Keratinocyte (primary cell): ENCODE measurements around the gene NATD1.
A peak's percentile ranks its signal among the peaks of the same experiment; 100 is the strongest.

Source experiments
- EZH2 ChIP-seq: IDR thresholded peaks from one replicate; pipeline ENCODE4 v1.6.1; 2012; ENCODE audit warnings: inconsistent platforms, mild to moderate bottlenecking, low read length, moderate library complexity
- TF ChIP-seq, protein P1 (sequence below), 3 experiments: IDR thresholded peaks in 1 of 3; conservative IDR thresholded peaks in 1 of 3; optimal IDR thresholded peaks in 1 of 3; 2 replicates in 2 of 3; 3 replicates in 1 of 3; pipeline versions ENCODE3 to v1.5.1; 2011; ENCODE audit warnings: low read length in 3 of 3, mild to moderate bottlenecking in 3 of 3, moderate library complexity in 2 of 3, control low read depth in 1 of 3, inconsistent platforms in 1 of 3; ENCODE audit not compliant: insufficient read depth in 2 of 3; ENCODE audit errors: extremely low read depth in 1 of 3

DNA sequence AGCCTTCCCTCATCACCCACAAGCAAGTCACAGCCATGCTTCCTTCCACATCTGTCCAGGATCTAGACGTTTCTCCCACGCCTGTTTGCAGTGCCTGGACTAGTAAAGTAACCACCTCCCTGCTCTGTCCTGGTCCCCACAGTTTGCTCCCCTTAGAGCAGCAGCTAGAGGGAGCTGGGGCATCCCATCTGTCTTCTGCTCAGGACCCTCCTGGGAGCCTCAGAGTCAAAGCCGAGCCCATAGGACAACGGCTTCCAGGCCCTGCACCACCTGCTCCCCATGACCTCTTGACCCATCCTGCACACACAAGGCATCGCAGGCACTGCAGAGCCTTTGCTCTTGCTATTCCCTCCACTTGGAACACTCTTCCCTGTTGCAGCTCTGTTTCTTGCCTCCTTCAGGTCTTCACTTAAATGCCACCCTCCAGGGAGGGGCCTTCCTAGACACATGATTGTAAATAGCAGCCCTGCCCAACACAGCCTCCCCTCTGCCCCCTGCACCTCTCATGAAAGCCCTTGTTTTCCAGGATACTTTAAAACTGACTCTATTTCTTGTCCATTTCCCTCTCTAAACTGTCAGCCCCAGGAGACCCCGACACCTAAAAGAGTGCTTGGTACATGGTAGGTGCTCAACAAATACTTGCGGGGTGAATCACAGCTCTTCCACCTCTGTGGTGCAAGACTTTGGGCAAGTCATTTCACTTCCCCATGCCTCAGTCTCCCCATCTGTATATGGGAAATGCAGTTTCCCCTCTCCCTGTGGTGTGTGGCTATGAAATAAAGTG is 3.1 kb downstream of the NATD1 start:
- TF ChIP-seq, protein P1, sequence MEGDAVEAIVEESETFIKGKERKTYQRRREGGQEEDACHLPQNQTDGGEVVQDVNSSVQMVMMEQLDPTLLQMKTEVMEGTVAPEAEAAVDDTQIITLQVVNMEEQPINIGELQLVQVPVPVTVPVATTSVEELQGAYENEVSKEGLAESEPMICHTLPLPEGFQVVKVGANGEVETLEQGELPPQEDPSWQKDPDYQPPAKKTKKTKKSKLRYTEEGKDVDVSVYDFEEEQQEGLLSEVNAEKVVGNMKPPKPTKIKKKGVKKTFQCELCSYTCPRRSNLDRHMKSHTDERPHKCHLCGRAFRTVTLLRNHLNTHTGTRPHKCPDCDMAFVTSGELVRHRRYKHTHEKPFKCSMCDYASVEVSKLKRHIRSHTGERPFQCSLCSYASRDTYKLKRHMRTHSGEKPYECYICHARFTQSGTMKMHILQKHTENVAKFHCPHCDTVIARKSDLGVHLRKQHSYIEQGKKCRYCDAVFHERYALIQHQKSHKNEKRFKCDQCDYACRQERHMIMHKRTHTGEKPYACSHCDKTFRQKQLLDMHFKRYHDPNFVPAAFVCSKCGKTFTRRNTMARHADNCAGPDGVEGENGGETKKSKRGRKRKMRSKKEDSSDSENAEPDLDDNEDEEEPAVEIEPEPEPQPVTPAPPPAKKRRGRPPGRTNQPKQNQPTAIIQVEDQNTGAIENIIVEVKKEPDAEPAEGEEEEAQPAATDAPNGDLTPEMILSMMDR (optimal IDR thresholded peaks at IDR 0.05 in 1 of 3, IDR thresholded peaks at IDR 0.05 in 1 of 3, conservative IDR thresholded peaks at IDR 0.05 in 1 of 3; ENCODE audit: extremely low read depth in 1 of 3, insufficient read depth in 2 of 3, low read length in 3 of 3) = peak in 1 of 3 experiments; percentile 7
- TF ChIP-seq EZH2 = no peak
